ENCODE measurements around the gene GRAP.

Gene GRAP

GRCh38 chr17:19001907-19002590 lies 44.7 kb downstream of the GRAP start:
- no peak for DNase-seq

DNA sequence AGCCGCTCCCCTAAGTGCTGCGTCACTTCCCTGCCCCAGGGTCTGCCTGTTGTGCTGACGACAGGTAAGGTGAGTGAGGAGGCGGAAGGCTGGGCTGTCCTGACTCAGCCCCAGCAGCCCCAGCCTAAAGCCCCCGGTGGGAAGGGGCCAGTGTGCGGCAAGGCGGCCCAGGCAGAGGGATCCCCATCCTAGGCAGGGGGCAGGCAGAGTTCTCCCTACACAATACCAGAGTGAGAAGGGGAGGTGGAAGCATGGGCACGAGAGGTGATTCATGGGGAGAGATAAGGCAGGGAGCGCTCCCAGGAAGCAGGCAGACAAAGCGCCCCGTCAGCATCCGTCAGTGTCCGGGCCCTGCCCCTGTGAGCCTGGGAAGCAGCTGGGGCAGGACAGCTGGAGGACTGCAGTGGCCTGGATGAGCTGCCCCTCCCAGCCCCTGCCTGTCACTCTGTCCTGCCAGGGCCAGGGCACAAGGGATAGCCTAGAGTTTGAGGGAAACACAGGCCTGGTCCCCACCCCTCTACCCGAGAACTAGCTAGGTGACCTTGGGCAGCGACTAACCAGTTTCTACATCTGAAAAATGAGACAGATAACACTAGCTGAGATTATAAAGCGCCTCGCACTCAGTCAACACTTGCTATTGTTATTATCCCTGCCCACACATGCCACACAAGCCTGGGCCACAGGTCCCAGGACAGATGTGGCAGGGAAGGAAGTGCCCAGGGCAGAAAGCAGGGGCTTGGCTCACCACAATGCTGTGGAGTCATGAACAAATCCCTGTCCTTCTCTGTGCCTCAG lies 46.0 kb downstream of the GRAP start:
- no peak for DNase-seq

DNA sequence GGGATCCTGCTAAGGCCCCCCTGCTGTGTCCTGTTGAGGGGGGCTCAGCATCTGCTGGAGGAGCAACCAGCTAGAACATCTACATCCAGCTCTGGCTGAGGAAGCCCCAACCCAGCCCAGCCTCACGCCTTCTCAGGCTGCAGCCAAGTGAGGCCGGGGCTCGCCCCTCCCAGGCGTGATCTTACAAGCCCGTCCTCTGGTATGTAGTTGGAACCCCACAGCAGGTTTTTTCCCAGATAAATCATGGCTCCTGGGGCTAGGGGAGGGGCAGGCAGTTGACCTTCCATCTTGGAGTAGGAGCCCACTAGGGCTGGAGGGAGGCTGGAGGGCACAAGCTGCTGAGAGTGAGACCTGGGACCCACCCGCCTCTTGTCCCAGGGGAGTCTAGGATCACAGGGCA lies 46.8 kb downstream of the GRAP start:
- no peak for DNase-seq

GRCh38 chr17:18999394-18999793 lies 47.4 kb downstream of the GRAP start:
- DNase-seq, result no peak

- DNase-seq, result no peak
These were observed 49.0 kb downstream of the GRAP start for GRCh38 chr17:18997650-18998196.

DNA sequence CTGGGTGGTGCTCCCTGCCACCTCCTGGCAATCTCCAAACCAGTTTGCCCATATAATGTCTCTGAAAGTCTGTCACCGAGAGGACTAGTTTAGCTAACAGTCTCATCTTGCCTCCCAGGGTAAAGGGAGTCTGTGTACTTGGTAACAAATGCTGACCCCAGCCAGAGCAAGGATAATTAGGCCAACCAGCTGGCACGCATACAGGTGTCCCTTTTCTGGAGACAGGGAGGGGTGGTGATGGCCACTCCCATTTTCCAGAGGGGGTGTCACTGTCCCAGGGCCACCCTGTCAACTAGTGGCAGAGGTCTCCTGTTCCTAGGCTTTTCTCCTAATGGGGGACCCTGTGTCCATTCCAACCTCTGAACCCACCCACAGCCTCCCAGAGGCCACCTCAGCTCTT lies 50.3 kb downstream of the GRAP start:
- no peak for DNase-seq

- no peak for DNase-seq
These were observed 51.5 kb downstream of the GRAP start for GRCh38 chr17:18995220-18995619.

- no peak for DNase-seq
These were observed 52.1 kb downstream of the GRAP start for GRCh38 chr17:18994631-18995030.

- no peak for DNase-seq
These were observed 52.7 kb downstream of the GRAP start for GRCh38 chr17:18993905-18994526.

DNA sequence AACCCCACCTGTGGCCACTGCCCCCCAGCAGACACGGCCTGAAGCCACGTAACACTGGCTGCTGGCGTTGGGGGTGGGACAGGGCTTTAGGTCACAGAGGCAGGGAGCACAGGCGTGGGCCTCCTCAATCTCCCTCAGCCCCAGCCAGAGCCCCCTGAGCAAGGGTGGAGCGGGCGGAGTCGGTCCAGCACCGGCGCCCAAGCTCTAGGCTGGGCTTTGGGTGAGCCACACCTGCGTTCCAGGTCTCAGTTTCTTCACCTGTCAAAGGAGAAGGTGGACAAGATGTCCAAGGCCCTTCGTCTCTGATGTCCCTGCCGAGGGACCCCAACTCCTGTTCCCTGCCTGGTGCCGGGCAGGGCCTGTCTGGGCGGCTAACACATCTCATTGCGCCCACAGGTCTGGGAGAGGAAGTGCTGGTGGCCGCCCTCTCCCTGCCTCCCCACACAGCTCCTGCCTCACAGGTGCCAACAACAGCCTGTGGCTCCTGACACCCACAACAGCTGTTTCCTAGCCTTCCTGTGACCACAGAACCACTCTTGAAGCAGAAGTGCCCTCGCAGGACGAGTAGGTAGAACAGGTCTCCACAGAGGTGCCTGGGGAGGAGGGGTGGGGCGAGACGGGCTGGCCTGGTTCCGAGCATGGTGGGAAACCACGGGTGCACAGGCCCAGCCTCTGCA lies 54.2 kb downstream of the GRAP start:
- no peak for DNase-seq

GRCh38 chr17:18991531-18992315 lies 55.0 kb downstream of the GRAP start:
- DNase-seq, result no peak

DNA sequence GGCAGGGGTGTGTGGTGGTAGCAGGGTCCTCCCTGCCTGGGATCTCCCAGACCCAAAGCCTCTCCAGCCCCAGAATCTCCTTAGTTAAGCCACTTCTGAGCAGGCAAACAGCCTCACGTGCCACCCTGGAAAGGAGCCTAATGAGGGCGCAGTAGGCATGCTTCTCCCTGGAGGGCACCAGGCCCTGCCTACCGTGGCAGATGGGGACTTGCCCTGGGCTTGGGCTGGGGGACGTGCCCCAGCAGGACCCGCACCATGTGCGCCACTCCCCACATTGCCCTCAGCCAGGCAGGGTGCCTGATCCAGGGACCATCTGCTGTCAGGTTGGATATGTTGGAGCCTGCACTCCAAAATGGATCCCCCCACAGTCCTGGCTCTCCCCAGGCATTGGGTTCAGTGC lies 56.4 kb downstream of the GRAP start:
- no peak for DNase-seq

- DNase-seq, result no peak
These were observed 58.1 kb downstream of the GRAP start for GRCh38 chr17:18988546-18989173.

- DNase-seq, result no peak
These were observed 58.8 kb downstream of the GRAP start for GRCh38 chr17:18987862-18988545.

- DNase-seq, result no peak
These were observed 59.5 kb downstream of the GRAP start for GRCh38 chr17:18987230-18987610.

DNA sequence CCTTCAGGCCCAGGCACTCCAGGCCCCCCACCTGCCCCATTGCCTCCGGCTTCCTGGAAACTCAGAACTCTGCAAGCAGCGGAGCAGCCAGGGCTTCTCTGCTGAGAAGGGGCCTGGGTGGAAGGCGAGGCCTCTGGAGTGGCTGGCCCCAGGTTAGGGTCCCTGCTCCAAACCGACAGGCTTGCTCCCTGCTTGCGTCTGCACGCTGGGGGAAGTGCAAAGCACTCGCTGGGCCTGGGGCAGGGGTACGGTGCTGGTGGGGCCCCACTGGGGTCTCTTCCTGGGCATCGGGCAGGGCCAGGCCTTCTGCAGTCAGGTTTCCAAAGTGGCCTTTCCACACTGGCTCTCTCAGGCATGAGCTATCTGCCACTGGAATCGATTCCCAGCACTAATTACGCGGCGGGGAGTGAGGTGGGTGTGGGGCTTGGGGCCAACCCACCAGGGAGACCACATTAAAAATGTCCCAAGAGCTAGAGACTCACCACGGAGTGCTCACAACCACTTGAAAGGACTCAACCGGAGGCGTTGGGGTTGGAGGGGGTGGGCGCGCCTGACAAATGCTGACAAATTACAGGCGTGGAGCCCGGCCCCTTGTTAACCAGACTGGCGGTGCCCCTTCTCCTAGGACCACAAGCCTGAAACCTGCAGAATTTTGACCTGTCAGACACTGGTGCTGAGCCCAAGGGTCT lies 60.1 kb downstream of the GRAP start:
- DNase-seq, result no peak

DNA sequence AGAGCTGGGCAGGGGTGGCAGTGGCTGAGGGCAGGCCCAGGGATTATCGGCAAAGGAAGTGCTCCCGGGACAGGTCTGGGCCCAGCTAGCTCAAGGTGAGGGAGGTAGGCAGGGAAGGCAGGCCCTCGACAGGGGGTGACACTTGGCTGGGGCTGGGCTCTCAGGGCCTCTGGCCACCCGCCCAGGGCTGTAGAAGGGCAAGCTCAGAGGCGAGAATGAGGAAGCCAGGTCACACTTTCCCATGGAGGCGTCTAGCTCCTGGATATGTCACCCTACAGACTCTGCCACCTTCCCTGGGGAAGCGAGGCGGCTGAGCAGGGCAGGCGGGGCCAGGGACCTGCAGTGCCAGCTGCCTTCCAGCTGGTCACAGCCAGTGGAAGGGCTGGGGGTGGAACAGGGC lies 61.3 kb downstream of the GRAP start:
- no peak for DNase-seq

DNA sequence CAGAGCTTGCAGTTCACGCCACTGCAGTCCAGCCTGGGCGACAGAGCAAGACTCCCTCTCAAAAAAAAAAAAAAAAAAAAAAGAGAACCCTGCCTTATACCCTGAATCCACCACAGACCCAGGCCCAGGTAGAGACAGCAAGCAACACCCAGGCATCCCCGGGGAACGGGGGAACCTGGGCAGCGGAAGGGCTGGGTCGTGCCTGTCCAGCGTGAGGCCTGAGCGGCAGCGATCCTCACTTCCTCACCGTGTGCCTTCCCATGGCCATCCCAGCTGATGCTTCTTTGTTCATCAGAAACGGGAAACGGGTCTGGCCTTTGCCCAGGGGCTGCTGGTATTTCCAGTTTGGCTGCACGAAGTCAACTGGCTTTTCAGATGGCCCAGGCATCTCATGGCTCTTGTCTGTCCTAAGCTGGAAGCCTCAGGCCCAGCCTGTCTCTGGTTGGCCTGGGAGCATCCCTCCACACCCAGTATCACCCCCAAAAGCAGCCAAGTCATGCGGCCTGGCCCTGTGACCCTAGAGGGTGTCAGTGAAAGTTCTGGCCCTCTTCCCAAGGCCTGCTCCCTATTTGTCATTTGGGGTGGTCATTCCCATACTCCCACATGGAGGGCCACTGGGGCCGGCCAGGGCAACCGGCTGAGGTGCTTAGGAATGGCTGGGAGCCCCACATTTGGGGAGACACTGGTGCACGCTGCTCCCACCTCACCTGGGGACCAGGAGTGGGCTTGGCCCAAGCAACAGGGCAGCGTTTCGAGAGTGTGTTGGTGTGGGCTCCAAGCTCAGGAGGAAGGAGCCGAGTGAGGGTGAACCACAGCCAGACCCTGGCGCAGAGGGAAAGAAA lies 62.3 kb downstream of the GRAP start:
- no peak for DNase-seq

DNA sequence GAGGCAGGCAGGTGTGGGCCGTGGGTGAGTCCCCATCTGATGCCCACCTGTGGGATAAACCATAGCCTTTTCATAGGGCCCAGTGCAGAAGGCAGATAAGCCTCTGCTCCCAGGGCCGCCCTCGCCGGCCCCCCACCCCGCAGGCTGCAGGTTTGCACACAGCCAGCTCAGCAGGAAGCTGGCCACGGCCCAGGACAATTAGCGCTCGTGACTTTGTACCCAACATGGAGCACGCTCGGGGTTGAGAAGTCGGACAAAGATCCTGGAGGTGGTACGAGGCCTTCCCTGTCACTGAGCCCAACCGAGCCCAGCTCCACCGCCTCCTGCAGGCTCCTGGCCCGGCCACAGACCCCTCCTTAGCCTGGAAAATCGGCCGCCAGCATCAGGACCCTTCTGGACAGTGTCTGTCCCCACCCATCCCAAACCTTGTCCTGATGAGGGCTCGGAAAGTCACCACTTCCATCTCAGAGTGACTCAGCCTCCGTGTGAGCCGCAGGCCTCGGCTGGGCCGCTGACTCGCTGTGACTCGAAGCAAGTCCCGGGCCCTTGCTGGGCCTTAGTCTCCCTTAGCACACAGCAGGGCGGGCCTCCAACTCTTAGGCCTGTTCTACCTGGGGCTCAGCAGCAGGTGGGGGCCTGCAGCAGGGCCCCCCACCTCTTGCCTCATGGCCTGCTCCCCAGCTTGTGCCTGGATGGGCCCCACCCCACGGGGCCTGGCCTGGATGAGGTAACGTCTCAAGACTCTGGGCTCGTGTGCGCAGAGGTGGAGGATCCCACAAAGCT lies 64.9 kb downstream of the GRAP start:
- peak in 1 of 2 experiments; percentile 33 for DNase-seq
